Neural progenitor cell (in vitro differentiated cells): Measurements from ENCODE around the gene PCDH17. TPM values are rescaled to one million over a fixed set of nuclear protein-coding genes. Genes with fewer than 3 reads are reported as not detected.

Experiments used
- DNase-seq: peaks from one replicate; pipeline ENCODE4 v3.0.0-alpha.2; 2016; ENCODE audit warnings: low spot score
- H2AFZ ChIP-seq: fragments of 200-600 bp; sonication (generic); replicated peaks from 2 replicates; pipeline ENCODE4 v1.6.1; 2016; ENCODE audit warnings: antibody characterized with exemption
- H3F3A ChIP-seq: fragments of 200-600 bp; sonication (generic); 2 replicates; pipeline ENCODE4 v1.6.1; 2016; ENCODE audit warnings: antibody characterized with exemption, low read depth
- H3K27ac ChIP-seq: fragments of 200-600 bp; sonication (generic); 2 replicates; pipeline ENCODE4 v1.5.1; 2016; ENCODE audit warnings: mild to moderate bottlenecking
- H3K27me3 ChIP-seq: fragments of 200-600 bp; sonication (generic); 2 replicates; pipeline ENCODE4 v1.6.1; 2016; ENCODE audit warnings: mild to moderate bottlenecking, moderate library complexity
- H3K36me3 ChIP-seq: fragments of 200-600 bp; sonication (generic); 2 replicates; pipeline ENCODE4 v1.5.1; 2016
- H3K4me1 ChIP-seq: fragments of 200-600 bp; sonication (generic); 2 replicates; pipeline ENCODE4 v1.6.1; 2016; ENCODE audit warnings: mixed run types
- H3K4me2 ChIP-seq: fragments of 200-600 bp; sonication (generic); 2 replicates; pipeline ENCODE4 v1.6.1; 2016
- H3K4me3 ChIP-seq: fragments of 200-600 bp; sonication (generic); 2 replicates; pipeline ENCODE4 v1.5.1; 2016
- H3K79me2 ChIP-seq: fragments of 200-600 bp; sonication (generic); 2 replicates; pipeline ENCODE4 v1.6.1; 2016; ENCODE audit warnings: low read depth
- H3K9ac ChIP-seq: fragments of 200-600 bp; sonication (generic); 2 replicates; pipeline ENCODE4 v1.6.1; 2016
- H3K9me3 ChIP-seq: fragments of 200-600 bp; sonication (generic); 2 replicates; pipeline ENCODE4 v1.5.1; 2016; ENCODE audit warnings: low read depth
- H4K20me1 ChIP-seq: fragments of 200-600 bp; sonication (generic); 2 replicates; pipeline ENCODE4 v1.6.1; 2016; ENCODE audit warnings: low read depth
- H3K27ac Mint-ChIP-seq: 3 replicates; pipeline ENCODE4 v1.8.0; 2021; ENCODE audit warnings: mixed read lengths
- H3K27me3 Mint-ChIP-seq: 2 replicates; pipeline ENCODE4 v1.8.0; 2022; ENCODE audit warnings: low read depth, mild to moderate bottlenecking, inconsistent platforms, moderate library complexity, mixed read lengths; ENCODE audit not compliant: insufficient read depth
- H3K36me3 Mint-ChIP-seq: 3 replicates; pipeline ENCODE4 v1.8.0; 2021; ENCODE audit warnings: mixed read lengths
- H3K4me1 Mint-ChIP-seq: 3 replicates; pipeline ENCODE4 v1.8.0; 2021; ENCODE audit warnings: mixed read lengths
- H3K4me3 Mint-ChIP-seq: 3 replicates; pipeline ENCODE4 v1.8.0; 2021; ENCODE audit warnings: mild to moderate bottlenecking, moderate library complexity, mixed read lengths
- H3K9me3 Mint-ChIP-seq: 3 replicates; pipeline ENCODE4 v1.8.0; 2020; ENCODE audit warnings: mixed read lengths
- CTCF ChIP-seq: fragments of 200-600 bp; sonication (generic); IDR thresholded peaks from 2 replicates; pipeline ENCODE4 v1.5.1; 2017; ENCODE audit warnings: antibody characterized with exemption, mild to moderate bottlenecking
- EZH2 ChIP-seq: fragments of 200-600 bp; sonication (generic); IDR thresholded peaks from 2 replicates; pipeline ENCODE4 v1.6.1; 2017; ENCODE audit warnings: antibody characterized with exemption, mild to moderate bottlenecking, moderate library complexity
- EZH2phosphoT487 ChIP-seq: fragments of 200-600 bp; sonication (generic); IDR thresholded peaks from 2 replicates; pipeline ENCODE4 v1.6.1; 2017; ENCODE audit warnings: antibody characterized with exemption
- total RNA-seq: library from RNA; depleted of rRNA; stranded (reverse); fragments of >200 nt; gene quantifications from 2 replicates; pipeline ENCODE4 v1.2.3, GENCODE V29; 2015; ENCODE audit warnings: low replicate concordance

PCDH17 gene
- total RNA-seq, 1 donor from 2014 or later, result 5.3 TPM

- H3K36me3 ChIP-seq, result no peaks in the 10 kb centered on the region
- H3K4me1 ChIP-seq, result peaks cover 19% of the 10 kb centered on the region
- H3K9ac ChIP-seq, result no peak overlapping the region
- H3K9me3 ChIP-seq, result no peaks in the 10 kb centered on the region
- Mint-ChIP-seq H3K4me1 (peaks cover 7% of the 10 kb centered on the region), H3K4me3 (no peak overlapping the region), H3K9me3 (no peaks in the 10 kb centered on the region), H3K36me3 (peaks cover 2% of the 10 kb centered on the region), H3K27me3 (no peaks in the 10 kb centered on the region), H3K27ac (no peak overlapping the region)
- no peaks in the 10 kb centered on the region for H3F3A ChIP-seq
- H4K20me1 ChIP-seq, result no peaks in the 10 kb centered on the region
- no peak for TF ChIP-seq EZH2
- TF ChIP-seq EZH2phosphoT487, result no peak
- TF ChIP-seq CTCF, result no peak
- H3K27ac ChIP-seq, result no peak overlapping the region
- DNase-seq, result no peak
- no peaks in the 10 kb centered on the region for H3K79me2 ChIP-seq
- H3K4me3 ChIP-seq, result no peak overlapping the region
- peak overlapping the region; percentile 3 for H3K4me2 ChIP-seq
- no peak overlapping the region for H2AFZ ChIP-seq
- H3K27me3 ChIP-seq, result no peaks in the 10 kb centered on the region
Measured at GRCh38 chr13:57653229-57653989, 21.9 kb downstream of the PCDH17 start.

- no peaks in the 10 kb centered on the region for H3K36me3 Mint-ChIP-seq
- no peaks in the 10 kb centered on the region for H3K9me3 Mint-ChIP-seq
- no peaks in the 10 kb centered on the region for H3K9me3 ChIP-seq
Measured at GRCh38 chr13:57665481-57665880, 33.9 kb downstream of the PCDH17 start.

GRCh38 chr13:57666131-57666953 is 34.8 kb downstream of the PCDH17 start:
- Histone ChIP-seq H3K79me2 (no peaks in the 10 kb centered on the region), H3K4me1 (no peaks in the 10 kb centered on the region), H3F3A (peaks cover 4% of the 10 kb centered on the region), H3K9me3 (no peaks in the 10 kb centered on the region), H4K20me1 (no peaks in the 10 kb centered on the region), H3K4me2 (no peak overlapping the region), H3K9ac (no peak overlapping the region), H3K27ac (no peak overlapping the region), H3K27me3 (no peaks in the 10 kb centered on the region), H2AFZ (no peak overlapping the region), H3K36me3 (no peaks in the 10 kb centered on the region), H3K4me3 (no peak overlapping the region)
- Mint-ChIP-seq H3K9me3 (no peaks in the 10 kb centered on the region), H3K27ac (no peak overlapping the region), H3K36me3 (no peaks in the 10 kb centered on the region), H3K4me1 (peaks cover 8% of the 10 kb centered on the region), H3K27me3 (no peaks in the 10 kb centered on the region), H3K4me3 (no peak overlapping the region)
- TF ChIP-seq EZH2phosphoT487 (no peak), EZH2 (no peak), CTCF (no peak)
- DNase-seq, result peak; percentile 12

More at GRCh38 chr13:57665481-57665880, 33.9 kb downstream of the PCDH17 start:
- Mint-ChIP-seq H3K27ac (no peak overlapping the region), H3K4me3 (no peak overlapping the region), H3K27me3 (no peaks in the 10 kb centered on the region), H3K4me1 (peaks cover 8% of the 10 kb centered on the region)
- no peaks in the 10 kb centered on the region for H3K27me3 ChIP-seq
- no peaks in the 10 kb centered on the region for H3K36me3 ChIP-seq
- H4K20me1 ChIP-seq, result no peaks in the 10 kb centered on the region
- no peak overlapping the region for H3K27ac ChIP-seq
- H3K9ac ChIP-seq, result no peak overlapping the region
- no peaks in the 10 kb centered on the region for H3K79me2 ChIP-seq
- H3K4me3 ChIP-seq, result no peak overlapping the region
- TF ChIP-seq CTCF (no peak), EZH2phosphoT487 (no peak), EZH2 (no peak)
- H3K4me2 ChIP-seq, result no peak overlapping the region
- H3F3A ChIP-seq, result peaks cover 4% of the 10 kb centered on the region
- no peak overlapping the region for H2AFZ ChIP-seq
- no peaks in the 10 kb centered on the region for H3K4me1 ChIP-seq
- no peak for DNase-seq
